ENCODE results near the gene COL6A1. TPM values are rescaled to one million over a fixed set of nuclear protein-coding genes. Genes with fewer than 3 reads are reported as not detected.

The COL6A1 gene
- total RNA-seq, 2 experiments from 2014 or later, result not detected

- TF ChIP-seq CTCF (conservative IDR thresholded peaks at IDR 0.05; ENCODE audit: low read length), result no peak
- TF ChIP-seq EZH2phosphoT487 (IDR thresholded peaks at IDR 0.05; ENCODE audit: borderline replicate concordance, low read depth, low read length), result no peak
- H3K4me1 ChIP-seq (ENCODE audit: insufficient read depth, low read length, poor library complexity, severe bottlenecking), result no peaks in the 10 kb centered on the region
- no peak overlapping the region for H2AFZ ChIP-seq (ENCODE audit: low read length)
- DNase-seq (ENCODE audit: low spot score), result no peak
- no peaks in the 10 kb centered on the region for H3K79me2 ChIP-seq (ENCODE audit: insufficient read depth, low read depth, low read length)
- no peaks in the 10 kb centered on the region for H4K20me1 ChIP-seq (ENCODE audit: insufficient read depth, low read length)
- no peak overlapping the region for H3K27ac ChIP-seq (ENCODE audit: low read depth, low read length, poor library complexity, severe bottlenecking)
- H3K9me3 ChIP-seq (ENCODE audit: low read length), result no peaks in the 10 kb centered on the region
- no TSS peak for BruUV-seq (replicated peaks)
- ChIA-PET POLR2A (no interaction called here), CTCF (ENCODE audit: unreplicated experiment) (no interaction called here)
- intact Hi-C loops (cut with micrococcal nuclease; ENCODE audit: unreplicated experiment), result no loop called here
- no peak overlapping the region for H3K4me3 ChIP-seq (ENCODE audit: low read depth, low read length, poor library complexity, severe bottlenecking)
- H3K36me3 ChIP-seq (ENCODE audit: insufficient read depth, low read length), result no peaks in the 10 kb centered on the region
- H3K9me2 ChIP-seq (ENCODE audit: insufficient read depth, low read length), result no peaks in the 10 kb centered on the region
- no peak overlapping the region for H3K4me2 ChIP-seq (ENCODE audit: low read length)
Observed at GRCh38 chr21:46036696-46037330, 55.2 kb downstream of the COL6A1 start.

GRCh38 chr21:46037331-46038325 lies 56.1 kb downstream of the COL6A1 start:
- H3K4me1 ChIP-seq (ENCODE audit: insufficient read depth, low read length, poor library complexity, severe bottlenecking), result no peaks in the 10 kb centered on the region
- intact Hi-C loops (cut with micrococcal nuclease; ENCODE audit: unreplicated experiment), result no loop called here
- no peak overlapping the region for H2AFZ ChIP-seq (ENCODE audit: low read length)
- TF ChIP-seq CTCF (conservative IDR thresholded peaks at IDR 0.05; ENCODE audit: low read length) (no peak), EZH2phosphoT487 (IDR thresholded peaks at IDR 0.05; ENCODE audit: borderline replicate concordance, low read depth, low read length) (no peak)
- H3K9me3 ChIP-seq (ENCODE audit: low read length), result no peaks in the 10 kb centered on the region
- H3K79me2 ChIP-seq (ENCODE audit: insufficient read depth, low read depth, low read length), result no peaks in the 10 kb centered on the region
- H3K36me3 ChIP-seq (ENCODE audit: insufficient read depth, low read length), result no peaks in the 10 kb centered on the region
- no TSS peak for BruUV-seq (replicated peaks)
- CTCF ChIA-PET (ENCODE audit: unreplicated experiment), result no interaction called here
- H3K27ac ChIP-seq (ENCODE audit: low read depth, low read length, poor library complexity, severe bottlenecking), result no peak overlapping the region
- no peak for DNase-seq (ENCODE audit: low spot score)
- no peak overlapping the region for H3K4me2 ChIP-seq (ENCODE audit: low read length)
- H3K9me2 ChIP-seq (ENCODE audit: insufficient read depth, low read length), result no peaks in the 10 kb centered on the region
- H3K4me3 ChIP-seq (ENCODE audit: low read depth, low read length, poor library complexity, severe bottlenecking), result no peak overlapping the region
- H4K20me1 ChIP-seq (ENCODE audit: insufficient read depth, low read length), result no peaks in the 10 kb centered on the region
- POLR2A ChIA-PET, result no interaction called here
